Stimulated activated CD4-positive, alpha-beta T cell treated with anti-CD3 and anti-CD28 coated beads, Interleukin-1b, Interleukin-23, amount 100 ng/mL, for 48 hours (primary cell): ENCODE measurements around the gene ABCD1.

ENCODE experiments used
- DNase-seq: peaks from one replicate; pipeline ENCODE4 v3.0.0-alpha.2; 2020

The ABCD1 gene

GRCh38 chrX:153775293-153776119 lies 50.9 kb downstream of the ABCD1 start:
- DNase-seq: no peak

- no peak for DNase-seq
These were observed 51.5 kb downstream of the ABCD1 start for GRCh38 chrX:153776120-153776599.

DNA sequence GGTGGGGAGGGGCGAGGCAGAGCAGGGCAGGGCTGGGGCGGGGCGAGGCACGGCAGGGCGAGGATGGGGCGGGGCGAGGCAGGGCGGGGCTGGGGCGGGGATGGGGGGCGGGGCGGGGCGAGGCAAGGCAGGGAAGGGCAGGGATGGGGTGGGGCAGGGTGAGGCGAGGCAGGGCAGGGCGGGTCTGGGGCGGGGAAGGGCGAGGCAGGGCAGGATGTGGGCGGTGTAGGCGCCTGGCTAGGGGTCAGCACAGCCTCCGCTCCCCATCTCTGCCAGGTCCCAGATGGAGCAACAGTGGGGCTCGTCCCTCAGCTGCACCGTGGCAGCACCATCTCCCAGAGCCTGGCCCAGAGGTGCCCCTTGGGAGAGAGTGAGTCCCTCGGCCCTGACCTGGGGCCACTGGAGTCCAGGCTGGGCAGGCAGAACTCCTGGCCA lies 52.0 kb downstream of the ABCD1 start:
- DNase-seq: no peak

GRCh38 chrX:153777261-153778090 lies 52.8 kb downstream of the ABCD1 start:
- DNase-seq: no peak

DNA sequence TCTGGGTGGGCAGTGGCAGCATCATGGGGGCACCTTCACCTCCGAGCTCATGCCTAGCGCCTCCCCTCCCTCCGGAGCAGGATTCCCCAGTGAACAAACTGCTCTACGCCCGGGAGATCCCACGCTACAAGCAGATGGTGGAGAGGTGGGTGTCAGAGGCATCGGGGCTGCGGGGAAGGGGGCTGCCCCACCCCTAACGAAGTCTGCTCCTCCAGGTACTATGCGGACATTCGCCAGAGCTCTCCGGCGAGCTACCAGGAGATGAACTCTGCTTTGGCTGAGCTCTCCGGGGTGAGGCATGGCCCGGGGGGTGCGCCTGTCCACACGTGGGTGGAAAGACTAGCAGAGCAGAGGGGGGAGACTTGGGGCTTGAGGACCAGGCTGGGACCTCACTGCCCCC lies 53.5 kb downstream of the ABCD1 start:
- no peak for DNase-seq

- no peak for DNase-seq
These were observed 54.0 kb downstream of the ABCD1 start for GRCh38 chrX:153778684-153779101.

DNA sequence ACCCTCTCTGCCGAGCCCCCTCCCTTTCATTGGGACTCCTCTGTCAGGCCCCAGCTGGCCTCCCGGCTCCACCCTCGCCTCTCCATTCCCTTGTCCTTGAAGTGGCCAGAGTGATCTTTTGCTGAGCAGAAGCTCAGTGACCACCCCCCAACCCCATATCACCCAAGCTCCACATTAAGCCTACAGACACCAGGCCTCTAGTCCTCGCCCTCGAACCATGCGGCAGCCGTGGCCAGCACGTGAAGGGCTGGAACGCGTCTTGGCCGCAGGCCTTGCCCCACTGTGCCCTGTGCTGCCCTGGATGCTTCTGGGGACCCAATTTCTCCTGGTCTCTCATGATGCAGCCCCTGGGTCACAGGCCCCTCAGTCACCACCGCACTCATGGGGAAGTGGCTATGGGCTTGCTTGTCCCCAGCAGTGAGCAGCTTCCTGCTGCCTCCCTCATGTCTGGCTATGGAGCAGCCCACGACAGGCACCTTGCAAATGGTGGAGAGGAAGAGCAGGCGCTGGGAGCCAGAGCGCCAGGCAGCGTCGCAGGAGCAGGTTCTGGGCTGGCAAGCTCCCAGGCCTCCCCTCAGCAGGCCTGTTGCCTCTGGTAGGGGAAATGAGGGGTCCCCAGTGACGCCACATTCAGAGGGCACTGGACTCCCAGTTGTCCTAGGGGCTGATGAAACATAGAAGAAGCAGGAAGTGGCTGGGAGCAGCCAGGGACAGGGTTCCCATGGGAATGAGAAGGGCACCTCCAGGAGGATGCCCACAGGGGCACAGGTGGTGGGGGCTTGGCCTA lies 55.4 kb downstream of the ABCD1 start:
- no peak for DNase-seq

- no peak for DNase-seq
These were observed 56.2 kb downstream of the ABCD1 start, which contains the start of gene SRPK3 for GRCh38 chrX:153780678-153781427. TSS of gene SRPK3 (plus strand) at chrX:153781041. CDS start at chrX:153781087, 46 bp downstream.

GRCh38 chrX:153781428-153782047 lies 56.9 kb downstream of the ABCD1 start:
- no peak for DNase-seq

DNA sequence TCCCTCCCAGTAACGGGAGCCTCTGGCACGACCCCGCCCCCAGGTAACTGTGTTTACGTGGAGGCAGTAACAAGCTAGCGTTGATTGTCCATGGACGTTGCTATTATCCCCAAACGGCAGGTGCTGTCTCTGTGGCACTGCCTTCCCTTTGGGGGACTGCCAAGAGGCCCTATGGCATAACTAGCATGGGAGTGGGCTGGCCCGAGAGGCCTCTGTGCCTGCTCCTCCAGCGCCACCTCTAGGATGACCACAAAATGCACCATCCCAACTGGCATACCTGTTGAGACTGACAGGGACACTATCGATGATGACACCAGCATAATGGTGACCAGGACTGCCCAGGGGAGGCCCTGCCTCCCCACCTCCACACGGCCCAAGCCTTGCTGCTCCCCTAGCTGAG lies 57.7 kb downstream of the ABCD1 start:
- DNase-seq: no peak

GRCh38 chrX:153782871-153783270 lies 58.2 kb downstream of the ABCD1 start:
- no peak for DNase-seq

DNA sequence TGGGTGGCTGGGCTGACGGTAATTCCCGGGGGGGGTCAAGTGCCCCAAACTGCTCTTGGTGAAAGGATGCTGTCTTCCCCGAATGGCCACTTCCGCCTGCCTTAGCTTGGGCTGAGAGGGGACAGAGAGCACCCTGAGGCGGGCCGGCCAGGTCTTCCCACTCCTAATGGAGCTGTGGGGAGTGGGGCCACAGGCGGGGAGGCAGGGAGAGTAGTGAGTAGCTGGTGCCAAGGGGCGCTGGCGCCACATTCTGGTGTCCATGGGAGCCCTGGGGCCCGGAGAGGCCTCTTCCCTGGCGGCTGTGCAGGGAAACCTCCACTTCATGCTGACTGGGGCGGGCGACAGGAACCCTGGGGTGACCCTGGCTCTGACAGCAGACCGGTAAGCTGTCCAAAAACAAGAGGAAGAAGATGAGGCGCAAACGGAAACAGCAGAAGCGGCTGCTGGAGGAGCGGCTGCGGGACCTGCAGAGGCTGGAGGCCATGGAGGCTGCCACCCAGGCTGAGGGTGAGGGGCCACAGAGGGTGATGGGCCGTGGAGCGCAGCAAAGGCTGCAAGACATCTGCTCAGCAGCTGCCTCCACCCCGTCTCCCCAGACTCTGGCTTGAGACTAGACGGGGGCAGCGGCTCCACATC lies 58.8 kb downstream of the ABCD1 start:
- no peak for DNase-seq

DNA sequence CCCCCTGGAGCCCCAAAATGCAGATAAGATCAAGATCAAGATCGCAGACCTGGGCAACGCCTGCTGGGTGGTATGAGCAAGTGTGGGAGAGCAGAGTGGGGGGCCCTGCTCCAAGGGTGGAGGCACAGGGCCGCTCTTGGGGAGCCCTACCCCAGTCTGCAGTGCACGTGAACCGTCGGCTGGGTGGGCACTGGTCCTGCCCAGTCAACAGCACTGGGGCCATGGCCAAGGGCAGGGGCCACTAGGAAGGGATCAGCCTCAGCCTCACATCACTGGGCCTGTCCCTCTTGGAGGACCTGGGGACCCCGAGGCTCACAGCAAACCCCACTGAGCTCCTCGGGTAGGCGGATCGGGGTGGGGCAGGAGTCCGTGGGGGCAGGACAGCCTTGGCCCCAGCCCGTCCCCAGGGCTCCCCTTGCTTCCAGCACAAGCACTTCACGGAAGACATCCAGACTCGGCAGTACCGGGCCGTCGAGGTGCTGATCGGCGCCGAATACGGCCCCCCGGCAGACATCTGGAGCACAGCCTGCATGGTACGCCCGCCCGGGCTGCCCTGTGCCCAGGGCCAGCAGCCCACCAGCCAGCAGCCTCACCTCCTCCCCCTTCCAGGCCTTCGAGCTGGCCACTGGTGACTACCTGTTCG lies 59.8 kb downstream of the ABCD1 start:
- DNase-seq: no peak

GRCh38 chrX:153786669-153787068 lies 62.0 kb downstream of the ABCD1 start:
- no peak for DNase-seq

DNA sequence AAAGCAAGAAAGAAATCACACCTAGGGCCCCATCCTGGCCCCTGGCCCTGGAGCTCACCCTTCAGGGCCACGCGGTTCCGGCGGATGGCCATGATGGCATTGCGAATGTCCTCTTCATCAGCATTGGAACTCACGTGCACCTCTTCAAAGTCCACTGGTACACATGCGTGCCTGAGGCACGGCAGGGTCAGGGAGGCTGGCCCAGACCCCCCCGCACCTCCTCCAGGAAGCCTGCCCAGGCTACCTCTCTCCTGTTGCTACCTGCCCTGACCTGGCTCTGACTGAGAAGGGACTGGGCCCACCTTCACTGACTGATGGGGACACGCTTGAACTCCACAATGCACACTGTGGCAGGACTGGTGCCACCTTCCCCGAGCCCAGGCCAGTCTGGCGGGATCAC lies 65.0 kb downstream of the ABCD1 start:
- no peak for DNase-seq

GRCh38 chrX:153791104-153791852 lies 66.6 kb downstream of the ABCD1 start:
- no peak for DNase-seq

GRCh38 chrX:153792368-153792767 lies 67.7 kb downstream of the ABCD1 start:
- DNase-seq: no peak

GRCh38 chrX:153793291-153793690 lies 68.6 kb downstream of the ABCD1 start:
- DNase-seq: no peak
